ENCODE measurements around the gene SLC36A1.
"Not testable (repeated sequence)": the region's sequence is repeated elsewhere in the genome, so short reads cannot be mapped to it uniquely, and the experiment has no call there.

The SLC36A1 gene

GRCh38 chr5:151499501-151500035 lies 52.2 kb downstream of the SLC36A1 start:
- no peak overlapping the region for H3K4me2 ChIP-seq
- H3K4me3 ChIP-seq (IDR thresholded peaks at IDR 0.05; ENCODE audit: insufficient read depth, low read depth, low read length), result no peak overlapping the region
- no peak overlapping the region for H3K27ac ChIP-seq
- no peaks in the 10 kb centered on the region for H3K27me3 ChIP-seq (ENCODE audit: insufficient read depth, low read depth)
- no peak overlapping the region for H2AFZ ChIP-seq (ENCODE audit: low read depth)
- H3K9ac ChIP-seq, result no peak overlapping the region
- no peaks in the 10 kb centered on the region for H3K79me2 ChIP-seq (ENCODE audit: insufficient read depth, low read depth)
- TF ChIP-seq CTCF (conservative IDR thresholded peaks at IDR 0.05; ENCODE audit: low read depth, low read length), result no peak
- H3K4me1 ChIP-seq (ENCODE audit: low read depth, poor library complexity, severe bottlenecking), result no peaks in the 10 kb centered on the region
- no peaks in the 10 kb centered on the region for H4K20me1 ChIP-seq (ENCODE audit: insufficient read depth)
- H3K36me3 ChIP-seq (ENCODE audit: insufficient read depth), result no peaks in the 10 kb centered on the region

- Histone ChIP-seq H4K20me1 (ENCODE audit: insufficient read depth) (no peaks in the 10 kb centered on the region), H3K27ac (no peak overlapping the region), H3K79me2 (ENCODE audit: insufficient read depth, low read depth) (no peaks in the 10 kb centered on the region), H3K4me2 (no peak overlapping the region), H2AFZ (ENCODE audit: low read depth) (no peak overlapping the region), H3K36me3 (ENCODE audit: insufficient read depth) (no peaks in the 10 kb centered on the region), H3K27me3 (ENCODE audit: insufficient read depth, low read depth) (no peaks in the 10 kb centered on the region), H3K4me1 (ENCODE audit: low read depth, poor library complexity, severe bottlenecking) (no peaks in the 10 kb centered on the region), H3K9ac (no peak overlapping the region), H3K4me3 (IDR thresholded peaks at IDR 0.05; ENCODE audit: insufficient read depth, low read depth, low read length) (no peak overlapping the region)
- no peak for TF ChIP-seq CTCF (conservative IDR thresholded peaks at IDR 0.05; ENCODE audit: low read depth, low read length)
Measured at GRCh38 chr5:151504006-151504405, 56.6 kb downstream of the SLC36A1 start.

GRCh38 chr5:151508308-151508707 lies 60.9 kb downstream of the SLC36A1 start:
- not testable (repeated sequence) for H3K4me2 ChIP-seq; H3K27ac ChIP-seq; H3K79me2 ChIP-seq (ENCODE audit: insufficient read depth, low read depth)

GRCh38 chr5:151509231-151509630 lies 61.8 kb downstream of the SLC36A1 start:
- H2AFZ ChIP-seq (ENCODE audit: low read depth), result no peak overlapping the region
- no peaks in the 10 kb centered on the region for H3K36me3 ChIP-seq (ENCODE audit: insufficient read depth)
- no peaks in the 10 kb centered on the region for H3K79me2 ChIP-seq (ENCODE audit: insufficient read depth, low read depth)
- no peak for TF ChIP-seq CTCF (conservative IDR thresholded peaks at IDR 0.05; ENCODE audit: low read depth, low read length)
- H3K4me2 ChIP-seq, result no peak overlapping the region
- H3K27ac ChIP-seq, result no peak overlapping the region
- no peaks in the 10 kb centered on the region for H3K27me3 ChIP-seq (ENCODE audit: insufficient read depth, low read depth)
- H3K9ac ChIP-seq, result no peak overlapping the region
- H4K20me1 ChIP-seq (ENCODE audit: insufficient read depth), result no peaks in the 10 kb centered on the region
- no peak overlapping the region for H3K4me3 ChIP-seq (IDR thresholded peaks at IDR 0.05; ENCODE audit: insufficient read depth, low read depth, low read length)
- H3K4me1 ChIP-seq (ENCODE audit: low read depth, poor library complexity, severe bottlenecking), result no peaks in the 10 kb centered on the region

More at GRCh38 chr5:151508308-151508707, 60.9 kb downstream of the SLC36A1 start:
- not testable (repeated sequence) for H3K36me3 ChIP-seq (ENCODE audit: insufficient read depth); H3K4me1 ChIP-seq (ENCODE audit: low read depth, poor library complexity, severe bottlenecking); H3K4me3 ChIP-seq (IDR thresholded peaks at IDR 0.05; ENCODE audit: insufficient read depth, low read depth, low read length); H4K20me1 ChIP-seq (ENCODE audit: insufficient read depth); H2AFZ ChIP-seq (ENCODE audit: low read depth); H3K27me3 ChIP-seq (ENCODE audit: insufficient read depth, low read depth); H3K9ac ChIP-seq

GRCh38 chr5:151509836-151510235 lies 62.4 kb downstream of the SLC36A1 start:
- H3K36me3 ChIP-seq (ENCODE audit: insufficient read depth), result no peaks in the 10 kb centered on the region
- H3K27ac ChIP-seq, result no peak overlapping the region
- no peak for TF ChIP-seq CTCF (conservative IDR thresholded peaks at IDR 0.05; ENCODE audit: low read depth, low read length)
- H4K20me1 ChIP-seq (ENCODE audit: insufficient read depth), result no peaks in the 10 kb centered on the region
- H3K4me3 ChIP-seq (IDR thresholded peaks at IDR 0.05; ENCODE audit: insufficient read depth, low read depth, low read length), result no peak overlapping the region
- no peak overlapping the region for H2AFZ ChIP-seq (ENCODE audit: low read depth)
- H3K9ac ChIP-seq, result no peak overlapping the region
- no peaks in the 10 kb centered on the region for H3K4me1 ChIP-seq (ENCODE audit: low read depth, poor library complexity, severe bottlenecking)
- no peak overlapping the region for H3K4me2 ChIP-seq
- H3K79me2 ChIP-seq (ENCODE audit: insufficient read depth, low read depth), result no peaks in the 10 kb centered on the region
- H3K27me3 ChIP-seq (ENCODE audit: insufficient read depth, low read depth), result no peaks in the 10 kb centered on the region

Measured in KMS-11 (cell line).